Upper lobe of left lung (tissue), 6 donors: ENCODE data around the gene EIF5B. TPM values are rescaled to one million over a fixed set of nuclear protein-coding genes. Genes with fewer than 3 reads are reported as not detected.
"Not testable (repeated sequence)": the region's sequence is repeated elsewhere in the genome, so short reads cannot be mapped to it uniquely, and the experiment has no call there.

Source experiments
- ATAC-seq, 2 donors: fragments of 200-7000 bp; cut with Tn5 transposase; one replicate each; pipeline ENCODE4 v1.9.1; 2022; ENCODE audit warnings: mild to moderate bottlenecking in 2 of 2, moderate library complexity in 2 of 2; ENCODE audit not compliant: low FRiP score in 2 of 2
- DNase-seq, 2 donors: peaks; one replicate each; pipeline ENCODE4 v3.0.0-alpha.2; 2019 to 2020
- H3K27ac ChIP-seq, 4 donors: fragments of 200-600 bp; sonication (generic); one replicate each; pipeline ENCODE4 v1.5.1; 2016 to 2019
- H3K27me3 ChIP-seq, 4 donors: fragments of 200-600 bp; sonication (generic); one replicate each; pipeline ENCODE4 v1.5.1; 2017 to 2019
- H3K36me3 ChIP-seq, 4 donors: fragments of 200-600 bp; sonication (generic); one replicate each; pipeline ENCODE4 v1.5.1; 2016 to 2019
- H3K4me1 ChIP-seq, 4 donors: fragments of 200-600 bp; sonication (generic); one replicate each; pipeline ENCODE4 v1.5.1; 2018 to 2019
- H3K4me3 ChIP-seq, 4 donors: fragments of 200-600 bp; sonication (generic); one replicate each; pipeline ENCODE4 v1.5.1; 2017 to 2019; ENCODE audit warnings: mild to moderate bottlenecking in 2 of 4, moderate library complexity in 1 of 4
- H3K9me3 ChIP-seq, 4 donors: fragments of 200-600 bp; sonication (generic); one replicate each; pipeline ENCODE4 v1.5.1; 2018 to 2019
- EP300 ChIP-seq, 4 donors: sonication (generic); formaldehyde crosslinking; IDR thresholded peaks; one replicate each; pipeline ENCODE4 v1.5.1; 2017; ENCODE audit warnings: antibody characterized with exemption in 4 of 4, control low read depth in 2 of 4
- POLR2A ChIP-seq, 4 donors: fragments of 450-650 bp; IDR thresholded peaks; one replicate each; pipeline ENCODE4 v1.5.1; 2016 to 2017; ENCODE audit warnings: antibody characterized with exemption in 4 of 4, mild to moderate bottlenecking in 2 of 4
- POLR2AphosphoS5 ChIP-seq, 2 donors: sonication (generic); formaldehyde crosslinking; IDR thresholded peaks; one replicate each; pipeline ENCODE4 v1.5.1; 2017; ENCODE audit warnings: antibody characterized with exemption in 2 of 2
- WGBS, 2 donors: methylation state at CpG; one replicate each; pipeline ENCODE4 v1.1.5; 2017 to 2018; 5-methylcytosine and 5-hydroxymethylcytosine counted together
- total RNA-seq, 6 donors: library from RNA; depleted of rRNA in 4 of 6; stranded (reverse); fragments of >200 nt in 4 of 6; gene quantifications; one replicate each; pipeline versions ENCODE4 v1.1.0 to v1.2.1, GENCODE V29; 2016 to 2021
- TF ChIP-seq, protein P1 (sequence below), 6 experiments: fragments of 450-650 bp in 4 of 6; fragments of 200-600 bp in 2 of 6; sonication (generic) in 2 of 6; IDR thresholded peaks; one replicate each; pipeline ENCODE4 v1.5.1; 2016 to 2019; ENCODE audit warnings: antibody characterized with exemption in 6 of 6
- donor health status: DM: no; HTN: no; CAD: no; lungs with moderate emphysema.
- donor health status: DM: no; HTN: yes; CAD: no; lungs with severe emphysema.

EIF5B gene
- total RNA-seq, 6 donors from 2014 or later, result 19.9 to 39.0 (median 28.7) TPM

DNA sequence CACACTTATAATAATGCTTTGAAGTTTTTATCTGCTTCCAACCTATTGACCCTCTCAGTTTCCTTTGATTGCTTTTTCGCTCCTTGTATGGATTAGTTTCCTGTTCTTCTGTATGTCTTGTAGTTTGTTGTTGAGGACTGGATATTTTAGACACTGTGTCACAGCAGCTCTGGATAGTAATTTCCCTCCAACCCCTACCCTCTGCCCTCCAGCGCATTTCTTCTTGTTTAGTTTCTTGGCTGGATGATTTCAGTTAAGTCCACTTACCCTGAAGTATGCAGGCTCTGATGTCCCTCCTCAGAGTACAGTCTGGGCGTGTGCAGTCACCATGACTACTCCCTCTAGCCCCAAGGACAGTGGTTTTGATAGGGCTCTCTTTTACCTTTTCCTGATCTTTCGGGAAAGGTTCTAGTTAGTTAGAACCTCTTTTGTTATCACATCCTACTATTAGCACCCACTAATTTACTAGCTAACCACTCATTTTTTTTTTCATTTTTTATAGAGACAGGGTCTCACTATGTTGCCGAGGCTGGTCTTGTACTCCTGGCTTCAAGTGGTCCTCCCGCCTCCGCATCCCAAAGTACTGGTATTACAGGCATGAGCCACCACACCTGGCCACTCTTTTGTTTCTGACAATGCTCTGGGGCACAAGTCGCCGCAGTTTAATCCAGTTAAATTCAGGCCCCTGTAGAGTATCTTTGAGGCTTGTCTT lies 19.9 kb upstream of the EIF5B start:
- Histone ChIP-seq H3K36me3 (peaks cover 10 to 59% (median 30%) of the 10 kb centered on the region in 4 donors), H3K27ac (no peak overlapping the region), H3K9me3 (no peaks in the 10 kb centered on the region), H3K4me1 (no peaks in the 10 kb centered on the region), H3K27me3 (no peaks in the 10 kb centered on the region), H3K4me3 (no peak overlapping the region)
- DNase-seq, result no peak
- no peak for ATAC-seq
- no peak for TF ChIP-seq POLR2A (IDR thresholded peaks at IDR 0.05)
- TF ChIP-seq, protein P1, sequence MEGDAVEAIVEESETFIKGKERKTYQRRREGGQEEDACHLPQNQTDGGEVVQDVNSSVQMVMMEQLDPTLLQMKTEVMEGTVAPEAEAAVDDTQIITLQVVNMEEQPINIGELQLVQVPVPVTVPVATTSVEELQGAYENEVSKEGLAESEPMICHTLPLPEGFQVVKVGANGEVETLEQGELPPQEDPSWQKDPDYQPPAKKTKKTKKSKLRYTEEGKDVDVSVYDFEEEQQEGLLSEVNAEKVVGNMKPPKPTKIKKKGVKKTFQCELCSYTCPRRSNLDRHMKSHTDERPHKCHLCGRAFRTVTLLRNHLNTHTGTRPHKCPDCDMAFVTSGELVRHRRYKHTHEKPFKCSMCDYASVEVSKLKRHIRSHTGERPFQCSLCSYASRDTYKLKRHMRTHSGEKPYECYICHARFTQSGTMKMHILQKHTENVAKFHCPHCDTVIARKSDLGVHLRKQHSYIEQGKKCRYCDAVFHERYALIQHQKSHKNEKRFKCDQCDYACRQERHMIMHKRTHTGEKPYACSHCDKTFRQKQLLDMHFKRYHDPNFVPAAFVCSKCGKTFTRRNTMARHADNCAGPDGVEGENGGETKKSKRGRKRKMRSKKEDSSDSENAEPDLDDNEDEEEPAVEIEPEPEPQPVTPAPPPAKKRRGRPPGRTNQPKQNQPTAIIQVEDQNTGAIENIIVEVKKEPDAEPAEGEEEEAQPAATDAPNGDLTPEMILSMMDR (IDR thresholded peaks at IDR 0.05), result no peak
- TF ChIP-seq POLR2AphosphoS5 (IDR thresholded peaks at IDR 0.05), result no peak
- no peak for TF ChIP-seq EP300 (IDR thresholded peaks at IDR 0.05)
- WGBS, 2 donors, result 88 to 92% methylated on average over 9 of the region's 9 CpGs

DNA sequence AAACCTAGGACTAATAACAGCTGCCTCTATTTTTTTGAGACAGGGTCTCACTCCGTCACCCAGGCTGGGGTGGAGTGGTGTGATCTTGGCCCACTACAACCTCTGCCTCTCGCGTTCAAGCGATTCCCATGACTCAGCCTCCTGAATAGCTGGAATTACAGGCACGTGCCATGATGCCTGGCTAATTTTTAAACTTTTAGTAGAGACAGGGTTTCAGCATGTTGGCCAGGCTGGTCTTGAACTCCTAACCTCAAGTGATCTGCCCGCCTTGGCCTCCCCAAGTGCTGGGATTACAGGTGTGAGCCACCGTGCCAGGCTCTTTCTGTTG lies 19.4 kb upstream of the EIF5B start:
- not testable (repeated sequence) for H3K9me3 ChIP-seq, H3K27me3 ChIP-seq, H3K4me1 ChIP-seq, ATAC-seq, DNase-seq, H3K4me3 ChIP-seq, H3K27ac ChIP-seq
- H3K36me3 ChIP-seq, result peaks cover 10 to 65% (median 34%) of the 10 kb centered on the region in 4 donors
- WGBS, 2 donors, result 95 to 97% methylated on average over 7 of the region's 7 CpGs

DNA sequence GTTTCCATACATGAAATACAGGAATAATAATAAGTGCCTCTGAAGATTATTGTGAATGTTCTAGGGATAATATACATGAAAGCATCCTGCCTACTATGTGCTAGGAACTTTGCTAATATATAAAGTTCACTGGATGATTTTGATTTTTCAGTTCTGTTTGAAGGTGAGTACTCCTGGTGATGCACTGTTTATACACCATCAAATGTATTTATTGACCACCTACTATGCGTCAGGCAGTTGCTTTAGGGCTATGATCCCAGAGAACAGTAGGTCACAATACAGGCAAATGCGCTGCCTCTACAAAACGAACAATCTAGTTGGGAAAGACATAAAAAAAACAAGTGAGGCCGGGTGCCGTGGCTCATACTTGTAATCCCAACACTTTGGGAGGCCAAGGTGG lies 11.8 kb upstream of the EIF5B start:
- ATAC-seq, result no peak

DNA sequence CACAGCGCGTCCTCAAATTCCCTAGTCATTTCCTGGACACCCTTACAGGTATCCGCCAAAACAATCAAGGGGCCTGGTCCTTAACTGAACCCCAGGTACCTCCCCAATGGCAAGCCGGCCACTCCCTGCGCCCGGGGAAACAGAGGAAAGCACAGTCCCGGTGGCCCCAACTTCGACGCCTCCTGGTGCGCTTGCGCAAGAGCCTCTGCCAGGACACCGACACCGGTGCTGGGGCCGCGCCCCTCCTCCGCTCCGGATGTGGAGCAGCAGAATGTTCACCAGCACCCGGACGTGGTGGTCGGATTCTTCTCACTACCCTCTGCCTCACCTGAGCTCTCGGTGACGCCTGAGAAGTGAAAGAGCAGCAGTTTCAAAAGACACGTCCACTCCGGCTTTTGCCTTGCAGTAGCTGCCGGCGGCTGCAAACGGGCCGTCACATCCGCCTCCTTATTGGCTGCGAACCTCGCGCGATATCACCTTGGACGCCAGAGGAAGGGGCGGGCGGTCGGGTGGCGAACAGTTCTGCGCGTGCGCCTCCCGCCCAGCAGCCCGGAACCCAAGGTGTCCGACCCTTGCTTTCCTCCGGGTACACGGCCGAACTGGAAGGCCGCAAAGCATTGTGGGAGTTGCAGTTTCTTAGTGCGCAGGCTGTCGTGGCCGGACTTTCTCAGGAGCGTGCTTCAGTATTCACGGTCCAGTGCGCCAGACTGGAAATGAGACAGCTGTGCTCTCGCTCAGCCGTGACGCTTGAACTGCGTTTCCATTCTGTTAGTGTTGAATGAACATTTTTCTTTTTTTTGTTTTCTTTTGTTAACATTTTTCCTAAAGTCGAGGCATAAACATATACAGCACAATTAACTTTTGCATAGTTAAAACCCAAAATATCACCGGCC lies 1.0 kb upstream of the EIF5B start, which contains the start of gene TXNDC9:
TSS of gene TXNDC9 (minus strand) at position 423 of the 893 bp plus-strand sequence. CDS start 3,123 bp downstream, outside the sequence.
- 1% methylated on average over 22 to 46 of the region's 60 CpGs for WGBS, 2 donors
- Histone ChIP-seq H3K4me3 (peak within 1 kb of the TSS; percentile 69 to 96 (median 84)), H3K4me1 (peaks cover 30 to 41% (median 37%) of the 10 kb centered on the region in 4 donors), H3K27me3 (no peaks in the 10 kb centered on the region), H3K27ac (peak within 1 kb of the TSS; percentile 84 to 91 (median 88)), H3K36me3 (peaks cover 7 to 19% (median 18%) of the 10 kb centered on the region in 4 donors), H3K9me3 (no peaks in the 10 kb centered on the region)
- peak; percentile 98 to 99 for DNase-seq
- TF ChIP-seq POLR2AphosphoS5 (IDR thresholded peaks at IDR 0.05), result peak; percentile 81 to 89
- TF ChIP-seq, protein P1 (IDR thresholded peaks at IDR 0.05), result peak in 2 of 6 experiments; percentile 6 to 36
- TF ChIP-seq EP300 (IDR thresholded peaks at IDR 0.05), result no peak
- TF ChIP-seq POLR2A (IDR thresholded peaks at IDR 0.05), result peak in 2 of 4 donors; percentile 38 to 78
- ATAC-seq, result peak; percentile 96 to 98

More for the DNA sequence above, 11.8 kb upstream of the EIF5B start:
- Histone ChIP-seq H3K4me3 (no peak overlapping the region), H3K36me3 (peaks cover 42 to 97% (median 72%) of the 10 kb centered on the region in 4 donors), H3K4me1 (no peaks in the 10 kb centered on the region), H3K9me3 (no peaks in the 10 kb centered on the region), H3K27me3 (no peaks in the 10 kb centered on the region), H3K27ac (no peak overlapping the region)
- no peak for TF ChIP-seq POLR2A (IDR thresholded peaks at IDR 0.05)
- TF ChIP-seq, protein P1 (IDR thresholded peaks at IDR 0.05), result no peak
- no peak for TF ChIP-seq POLR2AphosphoS5 (IDR thresholded peaks at IDR 0.05)
- TF ChIP-seq EP300 (IDR thresholded peaks at IDR 0.05), result no peak
- no peak for DNase-seq
- 96 to 99% methylated on average over 5 of the region's 5 CpGs for WGBS, 2 donors

DNA sequence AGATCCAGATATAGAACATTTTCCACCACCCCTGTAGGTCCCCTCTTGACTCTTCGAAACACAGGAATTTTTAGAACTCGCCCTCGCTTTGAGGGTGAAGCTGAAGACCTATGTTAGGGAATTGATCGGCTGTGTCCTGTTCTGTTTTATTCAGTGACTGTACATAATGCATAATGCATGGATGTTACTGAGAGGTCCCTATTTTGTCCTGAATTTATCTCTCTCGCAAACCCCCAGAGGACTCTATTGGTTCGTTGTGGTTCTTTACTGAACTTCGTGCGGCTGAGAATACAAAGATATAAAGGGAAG lies 431 bp upstream of the EIF5B start:
- Histone ChIP-seq H3K36me3 (peaks cover 3 to 14% (median 12%) of the 10 kb centered on the region in 4 donors), H3K4me1 (peaks cover 30 to 42% (median 37%) of the 10 kb centered on the region in 4 donors), H3K4me3 (peak overlapping the region; percentile 69 to 96 (median 78)), H3K9me3 (no peaks in the 10 kb centered on the region), H3K27me3 (no peaks in the 10 kb centered on the region), H3K27ac (peak overlapping the region; percentile 84 to 91 (median 88))
- TF ChIP-seq, protein P1 (IDR thresholded peaks at IDR 0.05), result no peak
- TF ChIP-seq POLR2A (IDR thresholded peaks at IDR 0.05) (no peak), POLR2AphosphoS5 (IDR thresholded peaks at IDR 0.05) (no peak), EP300 (IDR thresholded peaks at IDR 0.05) (no peak)
- 0 to 1% methylated on average over 8 of the region's 8 CpGs for WGBS, 2 donors
- DNase-seq, result no peak
- ATAC-seq, result no peak
